Common myeloid progenitor, CD34-positive (primary cell): ENCODE results near the gene ATE1.

Source experiments
- CTCF ChIA-PET: fragments of 350-600 bp; sonication (Branson Sonifier 250); formaldehyde crosslinking; loops from one replicate; lab custom pipeline; 2021; ENCODE audit warnings: antibody characterized with exemption; lab: Charles Lee
- POLR2A ChIA-PET: fragments of 350-600 bp; sonication (Branson Sonifier 250); formaldehyde crosslinking; loops from one replicate; lab custom pipeline; 2021; ENCODE audit warnings: antibody characterized with exemption; lab: Charles Lee
- DNase-seq, 3 donors: peaks; one replicate each; pipeline versions ENCODE4 v3.0.0 to v3.0.0-alpha.2; 2013
- H3K27ac ChIP-seq, 2 experiments: 1 replicate in 1 of 2; 2 replicates in 1 of 2; pipeline ENCODE4 v1.7.0; 2013; ENCODE audit warnings: inconsistent platforms in 2 of 2, low read length in 2 of 2, mild to moderate bottlenecking in 2 of 2, low read depth in 1 of 2, moderate library complexity in 1 of 2; ENCODE audit not compliant: severe bottlenecking in 2 of 2, insufficient read depth in 1 of 2, poor library complexity in 1 of 2
- H3K27me3 ChIP-seq, 5 experiments: replicated peaks in 2 of 5; 1 replicate in 3 of 5; 2 replicates in 2 of 5; pipeline versions ENCODE4 v1.6.1 to v1.7.0; 2013; ENCODE audit warnings: low read length in 4 of 5, mild to moderate bottlenecking in 2 of 5, moderate library complexity in 2 of 5, inconsistent platforms in 1 of 5; ENCODE audit not compliant: insufficient read depth in 5 of 5, control insufficient read depth in 4 of 5
- H3K36me3 ChIP-seq, 4 experiments: 1 replicate in 2 of 4; 2 replicates in 2 of 4; pipeline versions ENCODE4 v1.6.1 to v1.7.0; 2013; ENCODE audit warnings: low read length in 3 of 4, control low read depth in 1 of 4, mild to moderate bottlenecking in 1 of 4; ENCODE audit not compliant: control insufficient read depth in 4 of 4, insufficient read depth in 4 of 4
- H3K4me1 ChIP-seq, 4 experiments: 1 replicate in 3 of 4; 2 replicates in 1 of 4; pipeline versions ENCODE4 v1.6.1 to v1.7.1; 2013; ENCODE audit warnings: low read length in 3 of 4, mild to moderate bottlenecking in 3 of 4, control low read depth in 1 of 4, inconsistent platforms in 1 of 4, moderate library complexity in 1 of 4; ENCODE audit not compliant: control insufficient read depth in 4 of 4, insufficient read depth in 4 of 4; ENCODE audit errors: control extremely low read depth in 1 of 4
- H3K4me3 ChIP-seq, 7 experiments: 1 replicate in 4 of 7; 2 replicates in 3 of 7; pipeline versions ENCODE4 v1.5.1 to v1.7.0; 2013; ENCODE audit warnings: mild to moderate bottlenecking in 7 of 7, low read length in 6 of 7, moderate library complexity in 6 of 7, inconsistent platforms in 2 of 7, low read depth in 2 of 7, control low read depth in 1 of 7; ENCODE audit not compliant: insufficient read depth in 4 of 7, control insufficient read depth in 1 of 7; ENCODE audit errors: extremely low read depth in 1 of 7
- H3K9me3 ChIP-seq, 5 experiments: 1 replicate in 4 of 5; 2 replicates in 1 of 5; pipeline versions ENCODE4 v1.6.1 to v1.7.1; 2013; ENCODE audit warnings: low read length in 4 of 5, mild to moderate bottlenecking in 2 of 5, inconsistent platforms in 1 of 5, low read depth in 1 of 5, moderate library complexity in 1 of 5; ENCODE audit not compliant: control insufficient read depth in 4 of 5, insufficient read depth in 2 of 5; ENCODE audit errors: control extremely low read depth in 1 of 5
- WGBS: methylation state at CpG from one replicate; pipeline ENCODE4 v1.1.5; 2013; ENCODE audit not compliant: insufficient coverage; 5-methylcytosine and 5-hydroxymethylcytosine counted together

Gene ATE1

DNA sequence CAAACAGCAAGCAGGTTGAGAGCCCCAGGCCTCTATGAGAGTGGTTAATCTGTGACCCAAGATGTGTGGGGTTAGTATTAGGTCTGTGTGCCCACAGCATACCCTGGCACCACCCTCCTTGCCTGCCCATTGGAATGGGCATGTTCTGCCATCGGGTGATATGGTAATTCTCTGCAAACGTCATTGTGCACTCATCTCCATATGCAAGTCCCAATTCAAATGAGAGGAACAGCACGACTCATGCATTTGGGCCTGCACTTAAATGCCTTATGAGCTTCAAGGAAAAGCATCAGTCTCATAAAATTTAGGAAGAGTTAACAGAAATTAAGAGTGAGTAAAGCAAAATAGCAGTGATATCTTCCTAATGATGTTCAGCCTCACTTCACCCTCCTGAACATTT is 195.7 kb downstream of the ATE1 start:
- CTCF ChIA-PET = interaction anchor here (1.1 to 2.2 kb wide), 2 partner anchors 9 to 783 kb away, joined by 3 to 6 read pairs; no protein-coding TSS in a partner anchor
- POLR2A ChIA-PET = no interaction called here
- no peaks in the 10 kb centered on the region for H3K36me3 ChIP-seq
- no peak for DNase-seq
- no peak overlapping the region for H3K27ac ChIP-seq
- H3K27me3 ChIP-seq = peaks cover 5 to 40% (median 16%) of the 10 kb centered on the region in 5 experiments
- H3K4me1 ChIP-seq = peaks cover 0 to 12% (median 8%) of the 10 kb centered on the region in 4 experiments
- no peaks in the 10 kb centered on the region for H3K9me3 ChIP-seq
- WGBS = 97% methylated on average over 3 of the region's 3 CpGs
- no peak overlapping the region for H3K4me3 ChIP-seq

- DNase-seq = no peak
- ChIA-PET CTCF (interaction anchor here (1.5 to 1.9 kb wide), 2 partner anchors 9 to 10 kb away, joined by 5 to 6 read pairs; no protein-coding TSS in a partner anchor), POLR2A (no interaction called here)
- Histone ChIP-seq H3K36me3 (no peaks in the 10 kb centered on the region), H3K27ac (no peak overlapping the region), H3K4me3 (no peak overlapping the region), H3K27me3 (peaks cover 0 to 14% (median 6%) of the 10 kb centered on the region in 5 experiments), H3K9me3 (peaks cover 0 to 2% (median 0%) of the 10 kb centered on the region in 5 experiments), H3K4me1 (no peaks in the 10 kb centered on the region)
Measured at GRCh38 chr10:121724282-121724681, 203.5 kb downstream of the ATE1 start.

GRCh38 chr10:121722665-121723064 is 205.2 kb downstream of the ATE1 start:
- CTCF ChIA-PET = interaction anchor here (1.5 to 1.9 kb wide), 2 partner anchors 9 to 10 kb away, joined by 5 to 6 read pairs; no protein-coding TSS in a partner anchor

GRCh38 chr10:121721257-121721656 is 206.6 kb downstream of the ATE1 start:
- H3K27me3 ChIP-seq = peaks cover 0 to 6% (median 4%) of the 10 kb centered on the region in 5 experiments
- no peaks in the 10 kb centered on the region for H3K36me3 ChIP-seq
- no peak overlapping the region for H3K4me3 ChIP-seq
- POLR2A ChIA-PET = no interaction called here
- CTCF ChIA-PET = no interaction called here
- no peak for DNase-seq
- peaks cover 0 to 2% (median 0%) of the 10 kb centered on the region in 5 experiments for H3K9me3 ChIP-seq
- 100% methylated on average over 2 of the region's 4 CpGs for WGBS
- H3K27ac ChIP-seq = no peak overlapping the region
- H3K4me1 ChIP-seq = no peaks in the 10 kb centered on the region

More at GRCh38 chr10:121722665-121723064, 205.2 kb downstream of the ATE1 start:
- H3K36me3 ChIP-seq = no peaks in the 10 kb centered on the region
- H3K4me1 ChIP-seq = no peaks in the 10 kb centered on the region
- POLR2A ChIA-PET = no interaction called here
- peaks cover 0 to 9% (median 4%) of the 10 kb centered on the region in 5 experiments for H3K27me3 ChIP-seq
- H3K9me3 ChIP-seq = peaks cover 0 to 2% (median 0%) of the 10 kb centered on the region in 5 experiments
- no peak for DNase-seq
- 100% methylated on average over 1 of the region's 3 CpGs for WGBS
- no peak overlapping the region for H3K27ac ChIP-seq
- H3K4me3 ChIP-seq = no peak overlapping the region

GRCh38 chr10:121715969-121716368 is 211.9 kb downstream of the ATE1 start:
- no peak for DNase-seq
- H3K27me3 ChIP-seq = peaks cover 0 to 3% (median 2%) of the 10 kb centered on the region in 5 experiments
- WGBS = no CpG with 5 or more reads among the region's 1 CpG
- ChIA-PET POLR2A (no interaction called here), CTCF (interaction anchor here (2.2 kb wide), 1 partner anchor 19 kb away, joined by 4 read pairs; no protein-coding TSS in a partner anchor)
- no peaks in the 10 kb centered on the region for H3K36me3 ChIP-seq
- H3K4me3 ChIP-seq = no peak overlapping the region
- H3K9me3 ChIP-seq = peaks cover 0 to 5% (median 0%) of the 10 kb centered on the region in 5 experiments
- no peaks in the 10 kb centered on the region for H3K4me1 ChIP-seq
- no peak overlapping the region for H3K27ac ChIP-seq

GRCh38 chr10:121715076-121715475 is 212.8 kb downstream of the ATE1 start:
- Histone ChIP-seq H3K4me1 (no peaks in the 10 kb centered on the region), H3K27ac (no peak overlapping the region), H3K4me3 (no peak overlapping the region), H3K36me3 (no peaks in the 10 kb centered on the region), H3K9me3 (peaks cover 0 to 5% (median 0%) of the 10 kb centered on the region in 5 experiments), H3K27me3 (peaks cover 2 to 12% (median 3%) of the 10 kb centered on the region in 5 experiments)
- ChIA-PET POLR2A (no interaction called here), CTCF (interaction anchor here (0.6 to 2.2 kb wide), 2 partner anchors 18 to 32 kb away, joined by 4 read pairs; no protein-coding TSS in a partner anchor)
- WGBS = 100% methylated on average over 1 of the region's 3 CpGs
- DNase-seq = no peak

DNA sequence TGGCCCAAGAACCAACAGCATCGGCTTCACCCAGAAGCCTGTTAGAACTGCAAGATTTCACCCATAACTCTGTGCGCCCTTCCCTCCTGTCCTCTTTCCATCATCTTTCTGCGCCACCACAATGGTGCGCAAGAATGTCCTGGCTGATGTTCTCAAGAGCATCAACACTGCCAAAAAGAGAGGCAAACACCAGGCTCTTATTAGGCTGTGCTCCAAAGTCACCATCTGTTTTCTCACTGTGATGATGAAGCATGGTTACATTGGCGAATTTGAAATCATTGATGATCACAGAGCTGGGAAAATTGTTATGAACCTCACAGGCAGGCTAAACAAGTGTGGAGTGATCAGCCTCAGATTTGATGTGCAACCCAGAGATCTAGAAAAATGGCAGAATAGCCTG is 214.3 kb downstream of the ATE1 start:
- WGBS = 83% methylated on average over 4 of the region's 5 CpGs
- H3K27ac ChIP-seq = no peak overlapping the region
- no peak for DNase-seq
- H3K9me3 ChIP-seq = peaks cover 0 to 5% (median 0%) of the 10 kb centered on the region in 5 experiments
- ChIA-PET POLR2A (no interaction called here), CTCF (interaction anchor here (1.1 to 2.2 kb wide), 2 partner anchors 10 to 17 kb away, joined by 4 to 5 read pairs; no protein-coding TSS in a partner anchor)
- H3K4me3 ChIP-seq = no peak overlapping the region
- no peaks in the 10 kb centered on the region for H3K4me1 ChIP-seq
- peaks cover 2 to 27% (median 9%) of the 10 kb centered on the region in 5 experiments for H3K27me3 ChIP-seq
- no peaks in the 10 kb centered on the region for H3K36me3 ChIP-seq
